Measurements from ENCODE around the gene ST6GAL2.

- no peak for TF ChIP-seq POLR2A (IDR thresholded peaks at IDR 0.05)
- TF ChIP-seq, protein P1, sequence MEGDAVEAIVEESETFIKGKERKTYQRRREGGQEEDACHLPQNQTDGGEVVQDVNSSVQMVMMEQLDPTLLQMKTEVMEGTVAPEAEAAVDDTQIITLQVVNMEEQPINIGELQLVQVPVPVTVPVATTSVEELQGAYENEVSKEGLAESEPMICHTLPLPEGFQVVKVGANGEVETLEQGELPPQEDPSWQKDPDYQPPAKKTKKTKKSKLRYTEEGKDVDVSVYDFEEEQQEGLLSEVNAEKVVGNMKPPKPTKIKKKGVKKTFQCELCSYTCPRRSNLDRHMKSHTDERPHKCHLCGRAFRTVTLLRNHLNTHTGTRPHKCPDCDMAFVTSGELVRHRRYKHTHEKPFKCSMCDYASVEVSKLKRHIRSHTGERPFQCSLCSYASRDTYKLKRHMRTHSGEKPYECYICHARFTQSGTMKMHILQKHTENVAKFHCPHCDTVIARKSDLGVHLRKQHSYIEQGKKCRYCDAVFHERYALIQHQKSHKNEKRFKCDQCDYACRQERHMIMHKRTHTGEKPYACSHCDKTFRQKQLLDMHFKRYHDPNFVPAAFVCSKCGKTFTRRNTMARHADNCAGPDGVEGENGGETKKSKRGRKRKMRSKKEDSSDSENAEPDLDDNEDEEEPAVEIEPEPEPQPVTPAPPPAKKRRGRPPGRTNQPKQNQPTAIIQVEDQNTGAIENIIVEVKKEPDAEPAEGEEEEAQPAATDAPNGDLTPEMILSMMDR (IDR thresholded peaks at IDR 0.05): no peak
Observed at GRCh38 chr2:106857882-106858478, 28.0 kb downstream of the ST6GAL2 start.
